GM11168 (cell line): Measurements from ENCODE around the gene TNFAIP8L1.
"Not testable (repeated sequence)": the region's sequence is repeated elsewhere in the genome, so short reads cannot be mapped to it uniquely, and the experiment has no call there.

Experiments used
- in situ Hi-C: fragments of 300-500 bp; cut with MboI; formaldehyde crosslinking; loops from one replicate; pipeline ENCODE4 v1.12.0; 2022; ENCODE audit warnings: low sequenced_read_pairs; ENCODE audit not compliant: unreplicated experiment

Gene TNFAIP8L1

GRCh38 chr19:4638828-4639530, at the start of gene TNFAIP8L1:
Gene TNFAIP8L1 (plus strand): TSS chr19:4639516. CDS start chr19:4651870, 12,354 bp downstream.
- in situ Hi-C loops = no loop called here

GRCh38 chr19:4589579-4590410, 49.5 kb upstream of the TNFAIP8L1 start:
- in situ Hi-C loops = no loop called here

GRCh38 chr19:4590559-4590958, 48.8 kb upstream of the TNFAIP8L1 start:
- in situ Hi-C loops = no loop called here

- in situ Hi-C loops = no loop called here
Measured at GRCh38 chr19:4591320-4591719, 48.0 kb upstream of the TNFAIP8L1 start.

- in situ Hi-C loops = no loop called here
Measured at GRCh38 chr19:4592445-4592844, 46.9 kb upstream of the TNFAIP8L1 start.

- in situ Hi-C loops = no loop called here
Measured at GRCh38 chr19:4593409-4593851, 45.9 kb upstream of the TNFAIP8L1 start.

GRCh38 chr19:4594201-4594600, 45.1 kb upstream of the TNFAIP8L1 start:
- in situ Hi-C loops = no loop called here

- in situ Hi-C loops = not testable (repeated sequence)
Measured at GRCh38 chr19:4595158-4595557, 44.2 kb upstream of the TNFAIP8L1 start.

GRCh38 chr19:4596033-4596904, 43.0 kb upstream of the TNFAIP8L1 start:
- in situ Hi-C loops = no loop called here

GRCh38 chr19:4597278-4597974, 41.9 kb upstream of the TNFAIP8L1 start:
- in situ Hi-C loops = no loop called here

GRCh38 chr19:4597975-4598671, 41.2 kb upstream of the TNFAIP8L1 start:
- in situ Hi-C loops = no loop called here

- in situ Hi-C loops = no loop called here
Measured at GRCh38 chr19:4598712-4599111, 40.6 kb upstream of the TNFAIP8L1 start.

- in situ Hi-C loops = no loop called here
Measured at GRCh38 chr19:4600082-4600481, 39.2 kb upstream of the TNFAIP8L1 start.

GRCh38 chr19:4600893-4601292, 38.4 kb upstream of the TNFAIP8L1 start:
- in situ Hi-C loops = no loop called here

- in situ Hi-C loops = no loop called here
Measured at GRCh38 chr19:4602173-4602788, 37.0 kb upstream of the TNFAIP8L1 start.

- in situ Hi-C loops = no loop called here
Measured at GRCh38 chr19:4602915-4603314, 36.4 kb upstream of the TNFAIP8L1 start.

- in situ Hi-C loops = no loop called here
Measured at GRCh38 chr19:4604912-4605311, 34.4 kb upstream of the TNFAIP8L1 start.

- in situ Hi-C loops = no loop called here
Measured at GRCh38 chr19:4606181-4606580, 33.1 kb upstream of the TNFAIP8L1 start.
